Vagina (tissue), 2 donors: ENCODE results near the gene PCNT.

ENCODE experiments used
- POLR2A ChIP-seq, 2 donors: fragments of 450-650 bp; IDR thresholded peaks; one replicate each; pipeline ENCODE4 v1.6.1; 2017; ENCODE audit warnings: antibody characterized with exemption in 2 of 2, mild to moderate bottlenecking in 2 of 2, moderate library complexity in 2 of 2
- TF ChIP-seq, protein P1 (sequence below), 3 experiments: fragments of 450-650 bp in 2 of 3; fragments of 200-600 bp in 1 of 3; sonication (generic) in 1 of 3; IDR thresholded peaks; one replicate each; pipeline ENCODE4 v1.5.1; 2017 to 2019; ENCODE audit warnings: antibody characterized with exemption in 3 of 3, mild to moderate bottlenecking in 2 of 3, moderate library complexity in 2 of 3

DNA sequence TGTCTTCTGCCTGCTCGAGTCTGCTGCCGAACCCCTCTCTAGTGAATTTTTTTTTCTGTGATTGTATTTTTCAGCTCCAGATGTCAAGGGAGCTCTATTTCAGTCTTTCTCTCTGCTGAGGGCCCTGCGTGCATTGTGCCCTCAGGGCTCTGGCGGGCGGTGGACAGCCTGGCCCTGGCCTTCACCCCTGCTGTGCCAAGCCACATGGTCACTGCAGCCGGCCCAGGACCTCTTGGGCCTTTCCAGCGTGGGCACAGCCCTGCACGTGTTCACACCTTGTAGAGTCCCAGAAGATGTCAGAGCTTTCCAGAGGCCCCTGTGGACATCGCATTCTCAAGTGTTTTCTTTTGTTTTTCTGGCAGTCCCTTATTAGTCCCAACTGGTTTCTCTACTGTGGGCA, 55.7 kb downstream of the PCNT start:
- TF ChIP-seq, protein P1, sequence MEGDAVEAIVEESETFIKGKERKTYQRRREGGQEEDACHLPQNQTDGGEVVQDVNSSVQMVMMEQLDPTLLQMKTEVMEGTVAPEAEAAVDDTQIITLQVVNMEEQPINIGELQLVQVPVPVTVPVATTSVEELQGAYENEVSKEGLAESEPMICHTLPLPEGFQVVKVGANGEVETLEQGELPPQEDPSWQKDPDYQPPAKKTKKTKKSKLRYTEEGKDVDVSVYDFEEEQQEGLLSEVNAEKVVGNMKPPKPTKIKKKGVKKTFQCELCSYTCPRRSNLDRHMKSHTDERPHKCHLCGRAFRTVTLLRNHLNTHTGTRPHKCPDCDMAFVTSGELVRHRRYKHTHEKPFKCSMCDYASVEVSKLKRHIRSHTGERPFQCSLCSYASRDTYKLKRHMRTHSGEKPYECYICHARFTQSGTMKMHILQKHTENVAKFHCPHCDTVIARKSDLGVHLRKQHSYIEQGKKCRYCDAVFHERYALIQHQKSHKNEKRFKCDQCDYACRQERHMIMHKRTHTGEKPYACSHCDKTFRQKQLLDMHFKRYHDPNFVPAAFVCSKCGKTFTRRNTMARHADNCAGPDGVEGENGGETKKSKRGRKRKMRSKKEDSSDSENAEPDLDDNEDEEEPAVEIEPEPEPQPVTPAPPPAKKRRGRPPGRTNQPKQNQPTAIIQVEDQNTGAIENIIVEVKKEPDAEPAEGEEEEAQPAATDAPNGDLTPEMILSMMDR (IDR thresholded peaks at IDR 0.05) = no peak
- no peak for TF ChIP-seq POLR2A (IDR thresholded peaks at IDR 0.05)
